Measurements from ENCODE around the gene CAPN8.
"Not testable (repeated sequence)": the region's sequence is repeated elsewhere in the genome, so short reads cannot be mapped to it uniquely, and the experiment has no call there.

CAPN8 gene

DNA sequence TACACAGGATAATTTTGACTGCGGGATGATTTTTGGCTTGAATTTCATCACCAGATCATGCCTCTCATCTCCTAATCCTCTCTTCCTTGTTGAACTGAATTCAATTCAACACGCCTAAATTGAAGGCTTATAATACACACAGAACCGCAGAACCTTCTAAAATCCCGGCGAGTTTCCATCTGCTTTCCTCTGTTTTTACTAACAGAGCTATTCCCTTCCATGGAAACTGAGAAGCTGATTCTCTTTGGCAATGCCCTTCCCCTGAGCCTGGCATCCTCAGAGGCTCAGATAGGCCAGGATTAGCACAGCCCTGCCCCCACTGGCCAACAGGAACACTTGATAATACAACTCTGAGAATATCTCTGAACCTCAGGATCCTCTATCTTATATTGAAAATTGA lies 130.2 kb downstream of the CAPN8 start:
- peaks cover 42 to 58% of the 10 kb centered on the region in 2 donors for H3K27me3 Mint-ChIP-seq
- ATAC-seq (replicated peaks) (no peak), DNase-seq (no peak)
- no peaks in the 10 kb centered on the region for H3K9me3 Mint-ChIP-seq
- H3K36me3 Mint-ChIP-seq (ENCODE audit: insufficient read depth): no peaks in the 10 kb centered on the region
- H3K4me3 Mint-ChIP-seq: no peak overlapping the region
- no peak overlapping the region for H3K27ac Mint-ChIP-seq
- H3K4me1 Mint-ChIP-seq (ENCODE audit: low read depth in 2 of 2): no peaks in the 10 kb centered on the region

DNA sequence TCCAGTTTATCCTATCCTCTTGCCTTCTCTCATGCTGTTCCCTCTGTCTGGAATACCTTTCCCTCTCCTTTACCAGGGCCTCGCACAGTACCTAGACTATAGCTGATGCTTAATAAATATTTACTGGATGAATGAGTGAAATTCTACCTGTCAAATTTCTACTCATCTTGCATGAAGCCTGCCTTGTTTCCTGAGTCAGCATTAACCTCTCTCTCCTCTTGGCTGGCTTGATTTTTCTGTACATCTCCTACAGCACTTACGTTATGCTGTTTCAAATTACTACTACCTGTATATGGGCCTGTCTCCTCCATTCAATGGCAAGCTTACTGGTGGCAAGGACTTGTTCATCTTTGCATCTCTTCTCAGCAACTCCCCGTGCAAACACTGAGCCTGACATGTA lies 130.8 kb downstream of the CAPN8 start:
- no peaks in the 10 kb centered on the region for H3K9me3 Mint-ChIP-seq
- peaks cover 42 to 58% of the 10 kb centered on the region in 2 donors for H3K27me3 Mint-ChIP-seq
- ATAC-seq (replicated peaks): no peak
- H3K4me1 Mint-ChIP-seq (ENCODE audit: low read depth in 2 of 2): no peaks in the 10 kb centered on the region
- H3K36me3 Mint-ChIP-seq (ENCODE audit: insufficient read depth): no peaks in the 10 kb centered on the region
- H3K4me3 Mint-ChIP-seq: no peak overlapping the region
- no peak for DNase-seq
- no peak overlapping the region for H3K27ac Mint-ChIP-seq

DNA sequence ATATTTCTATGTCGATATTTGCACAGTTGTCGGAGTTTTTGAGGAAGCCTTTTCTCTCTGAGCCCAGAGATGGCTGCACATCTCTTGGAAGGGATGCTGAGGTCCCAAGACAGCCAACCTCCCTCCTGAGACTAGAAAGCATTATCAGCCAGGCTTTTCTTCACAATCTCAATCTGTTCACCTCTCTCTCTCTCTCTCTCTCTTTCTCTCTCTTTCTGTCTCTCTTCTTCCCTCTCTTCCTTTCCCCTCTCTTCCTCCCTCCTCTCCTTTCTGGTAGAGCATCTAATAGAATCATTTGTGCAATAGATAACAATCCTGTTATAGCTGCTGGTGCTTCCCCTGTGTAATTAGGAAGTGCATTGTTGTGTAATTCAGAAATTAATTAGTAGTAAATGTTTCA lies 131.8 kb downstream of the CAPN8 start:
- no peaks in the 10 kb centered on the region for H3K36me3 Mint-ChIP-seq (ENCODE audit: insufficient read depth)
- no peaks in the 10 kb centered on the region for H3K9me3 Mint-ChIP-seq
- no peak overlapping the region for H3K27ac Mint-ChIP-seq
- peaks cover 38 to 64% of the 10 kb centered on the region in 2 donors for H3K27me3 Mint-ChIP-seq
- ATAC-seq (replicated peaks) (no peak), DNase-seq (no peak)
- no peak overlapping the region for H3K4me3 Mint-ChIP-seq
- H3K4me1 Mint-ChIP-seq (ENCODE audit: low read depth in 2 of 2): no peaks in the 10 kb centered on the region

DNA sequence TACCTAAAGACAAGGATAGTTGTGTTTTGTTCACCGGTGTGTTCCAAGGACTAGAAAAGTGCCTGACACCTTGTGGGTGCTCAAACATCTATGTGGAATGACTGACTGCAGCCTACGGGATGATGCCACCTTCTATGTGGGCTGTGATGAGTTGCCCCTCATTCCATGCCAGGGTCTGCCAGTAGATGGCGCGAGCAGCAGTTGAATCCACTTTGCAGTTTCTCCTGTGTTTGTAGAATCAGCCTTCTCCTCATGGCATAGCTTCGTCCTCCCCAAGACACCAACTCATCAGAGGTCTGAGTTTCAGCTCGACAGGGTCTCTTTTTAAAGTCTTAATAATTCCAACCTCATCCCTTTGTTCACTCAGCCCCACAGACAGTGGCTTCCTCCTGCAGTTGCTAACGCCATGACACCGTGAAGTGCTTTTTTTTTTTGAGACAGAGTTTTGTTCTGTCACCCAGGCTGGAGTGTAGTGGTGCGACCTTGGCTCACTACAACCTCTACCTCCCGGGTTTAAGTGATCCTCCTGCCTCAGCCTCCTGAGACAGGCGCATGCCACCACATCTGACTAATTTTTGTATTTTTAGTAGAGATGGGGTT lies 133.7 kb downstream of the CAPN8 start:
- H3K27me3 Mint-ChIP-seq: peaks cover 27 to 57% of the 10 kb centered on the region in 2 donors
- no peaks in the 10 kb centered on the region for H3K9me3 Mint-ChIP-seq
- H3K36me3 Mint-ChIP-seq (ENCODE audit: insufficient read depth): no peaks in the 10 kb centered on the region
- DNase-seq (peak; percentile 18 to 22 (median 21)), ATAC-seq (replicated peaks) (peak; percentile 46)
- no peak overlapping the region for H3K27ac Mint-ChIP-seq
- no peaks in the 10 kb centered on the region for H3K4me1 Mint-ChIP-seq (ENCODE audit: low read depth in 2 of 2)
- H3K4me3 Mint-ChIP-seq: no peak overlapping the region

DNA sequence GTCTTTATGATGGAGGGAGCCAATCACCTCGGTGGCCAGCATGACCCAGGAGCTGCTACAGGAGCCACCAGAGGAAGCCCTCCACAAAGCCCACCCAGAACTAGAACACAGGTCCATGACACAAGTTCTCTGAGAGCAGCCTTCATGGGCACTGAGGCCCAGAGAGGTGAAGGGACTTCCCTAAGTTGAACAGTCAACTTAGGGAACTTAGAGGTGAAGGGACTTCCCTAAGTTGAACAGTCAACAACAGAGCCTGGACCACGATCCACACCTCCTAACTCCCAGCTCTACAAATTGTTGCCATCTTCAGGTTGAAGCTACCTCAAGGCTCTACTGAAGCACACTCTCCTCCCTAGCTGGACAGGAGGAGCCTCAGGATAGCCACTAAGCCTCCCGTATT lies 139.5 kb downstream of the CAPN8 start:
- H3K9me3 Mint-ChIP-seq: no peaks in the 10 kb centered on the region
- H3K4me1 Mint-ChIP-seq (ENCODE audit: low read depth in 2 of 2): no peaks in the 10 kb centered on the region
- ATAC-seq (replicated peaks) (no peak), DNase-seq (no peak)
- H3K27ac Mint-ChIP-seq: no peak overlapping the region
- H3K4me3 Mint-ChIP-seq: no peak overlapping the region
- H3K36me3 Mint-ChIP-seq (ENCODE audit: insufficient read depth): no peaks in the 10 kb centered on the region
- peaks cover 10 to 45% of the 10 kb centered on the region in 2 donors for H3K27me3 Mint-ChIP-seq

DNA sequence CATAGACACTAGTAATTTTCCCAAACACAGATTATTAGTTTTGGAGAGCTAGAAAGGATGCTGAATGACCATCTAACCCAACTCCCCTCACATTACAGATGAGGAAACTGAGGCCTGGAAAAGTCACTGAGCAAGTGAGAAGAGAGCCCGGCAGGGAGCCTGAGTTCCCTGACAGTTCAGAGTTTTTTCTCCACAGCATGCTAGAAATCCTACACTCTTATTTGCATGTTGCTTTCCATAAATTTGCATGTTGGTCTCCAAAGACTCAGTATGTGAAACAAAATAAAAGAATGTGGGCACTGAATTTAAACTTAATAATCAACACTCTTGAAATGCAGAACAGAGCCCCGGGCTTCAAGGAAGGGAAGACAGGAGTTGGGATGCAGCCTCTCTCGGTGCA lies 140.0 kb downstream of the CAPN8 start:
- Mint-ChIP-seq H3K4me3 (no peak overlapping the region), H3K4me1 (ENCODE audit: low read depth in 2 of 2) (no peaks in the 10 kb centered on the region), H3K27me3 (peaks cover 10 to 41% of the 10 kb centered on the region in 2 donors), H3K9me3 (no peaks in the 10 kb centered on the region), H3K27ac (no peak overlapping the region), H3K36me3 (ENCODE audit: insufficient read depth) (no peaks in the 10 kb centered on the region)
- DNase-seq (no peak), ATAC-seq (replicated peaks) (no peak)

DNA sequence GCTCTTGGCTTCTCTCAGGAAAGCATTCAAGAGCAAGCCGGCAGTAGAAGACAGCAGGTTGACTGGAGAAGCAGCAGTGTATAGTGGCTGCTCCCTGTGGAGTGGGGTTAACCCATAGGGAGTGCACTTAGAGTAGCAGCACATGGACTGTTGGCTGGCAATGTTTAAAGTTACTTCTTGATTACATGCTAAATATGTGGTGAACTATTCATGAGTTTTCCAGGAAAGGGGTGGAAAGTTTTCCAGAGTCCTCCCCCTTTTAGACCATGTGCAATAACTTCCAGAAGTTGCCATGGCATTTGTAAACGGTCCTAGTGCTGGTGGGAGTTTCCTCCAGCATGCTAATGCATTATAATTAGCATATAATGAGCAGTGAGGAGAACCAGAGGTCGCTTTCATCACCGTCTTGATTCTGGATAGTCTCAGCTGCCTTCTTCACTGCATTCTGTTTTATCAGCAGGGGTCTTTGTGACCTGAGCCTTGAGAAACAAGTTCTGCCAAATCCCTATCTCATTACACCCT lies 140.5 kb downstream of the CAPN8 start:
- Mint-ChIP-seq H3K4me1 (ENCODE audit: low read depth in 2 of 2) (no peaks in the 10 kb centered on the region), H3K36me3 (ENCODE audit: insufficient read depth) (no peaks in the 10 kb centered on the region), H3K9me3 (no peaks in the 10 kb centered on the region), H3K27ac (no peak overlapping the region), H3K27me3 (peaks cover 10 to 40% of the 10 kb centered on the region in 2 donors), H3K4me3 (no peak overlapping the region)
- ATAC-seq (replicated peaks): no peak
- DNase-seq: no peak

DNA sequence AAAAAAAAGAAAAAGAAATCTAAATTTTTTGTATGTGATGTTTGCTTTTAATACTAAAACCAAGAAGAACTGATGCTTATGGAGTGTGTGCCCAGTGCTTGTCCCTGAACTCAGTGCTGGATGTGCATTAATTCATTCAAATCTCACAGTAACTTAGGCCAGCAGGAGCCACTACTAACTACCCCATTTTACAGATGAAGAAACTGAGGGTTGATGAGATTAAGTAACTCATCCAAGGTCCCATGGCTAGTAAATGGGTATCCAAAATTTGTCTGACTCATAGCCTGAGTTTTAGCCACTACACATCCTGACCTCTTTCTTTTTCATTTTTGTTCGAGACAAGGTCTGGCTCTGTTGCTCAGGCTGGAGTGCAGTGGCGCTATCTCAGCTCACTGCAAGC lies 144.4 kb downstream of the CAPN8 start:
- Mint-ChIP-seq H3K36me3 (ENCODE audit: insufficient read depth) (no peaks in the 10 kb centered on the region), H3K4me1 (ENCODE audit: low read depth in 2 of 2) (peaks cover 0 to 6% of the 10 kb centered on the region in 2 donors), H3K9me3 (peaks cover 0 to 3% of the 10 kb centered on the region in 2 donors), H3K27me3 (peaks cover 16 to 45% of the 10 kb centered on the region in 2 donors), H3K27ac (no peak overlapping the region), H3K4me3 (no peak overlapping the region)
- DNase-seq (no peak), ATAC-seq (replicated peaks) (no peak)

DNA sequence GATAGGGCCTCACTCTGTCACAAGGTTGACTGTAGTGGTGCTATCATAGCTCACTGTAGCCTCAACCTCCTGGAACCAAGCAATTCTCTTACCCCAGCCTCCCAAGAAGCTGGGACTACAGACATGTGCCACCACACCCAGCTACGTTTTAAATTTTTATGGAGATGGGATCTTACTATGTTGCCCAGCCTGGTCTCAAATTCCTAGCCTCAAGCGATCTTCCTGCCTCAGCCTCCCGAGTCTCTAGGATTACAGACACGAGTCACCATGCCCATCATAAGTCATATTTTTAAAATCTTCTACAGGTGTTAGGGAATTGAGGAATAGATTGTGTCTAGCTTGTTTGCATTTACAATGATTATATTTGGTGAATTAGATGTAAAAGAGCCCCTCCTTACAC lies 145.3 kb downstream of the CAPN8 start:
- Mint-ChIP-seq H3K36me3 (ENCODE audit: insufficient read depth) (no peaks in the 10 kb centered on the region), H3K4me3 (no peak overlapping the region), H3K9me3 (peaks cover 0 to 3% of the 10 kb centered on the region in 2 donors), H3K27me3 (peaks cover 24 to 54% of the 10 kb centered on the region in 2 donors), H3K27ac (no peak overlapping the region), H3K4me1 (ENCODE audit: low read depth in 2 of 2) (peaks cover 0 to 14% of the 10 kb centered on the region in 2 donors)
- ATAC-seq (replicated peaks) (no peak), DNase-seq (no peak)

DNA sequence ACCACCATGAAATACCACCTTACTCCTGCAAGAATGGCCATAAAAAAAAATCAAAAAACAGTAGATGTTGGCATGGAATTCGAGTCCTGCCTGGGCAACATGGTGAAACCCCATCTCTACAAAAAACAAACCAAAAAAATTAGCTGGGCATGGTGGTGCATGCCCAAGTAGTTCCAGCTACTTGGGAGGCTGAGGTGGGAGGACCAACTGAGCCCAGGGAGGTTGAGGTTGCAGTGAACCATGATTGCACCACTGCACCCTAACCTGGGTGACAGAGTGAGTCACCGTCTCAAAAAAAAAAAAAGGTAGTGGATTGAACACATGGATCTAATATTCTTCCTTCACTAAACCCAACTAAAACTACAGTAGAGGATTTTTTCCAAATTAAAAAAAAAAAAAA lies 146.4 kb downstream of the CAPN8 start:
- DNase-seq: no peak
- ATAC-seq (replicated peaks): no peak
- H3K36me3 Mint-ChIP-seq (ENCODE audit: insufficient read depth): no peaks in the 10 kb centered on the region
- peaks cover 0 to 25% of the 10 kb centered on the region in 2 donors for H3K4me1 Mint-ChIP-seq (ENCODE audit: low read depth in 2 of 2)
- peaks cover 24 to 54% of the 10 kb centered on the region in 2 donors for H3K27me3 Mint-ChIP-seq
- no peak overlapping the region for H3K27ac Mint-ChIP-seq
- H3K4me3 Mint-ChIP-seq: no peak overlapping the region
- peaks cover 0 to 3% of the 10 kb centered on the region in 2 donors for H3K9me3 Mint-ChIP-seq

DNA sequence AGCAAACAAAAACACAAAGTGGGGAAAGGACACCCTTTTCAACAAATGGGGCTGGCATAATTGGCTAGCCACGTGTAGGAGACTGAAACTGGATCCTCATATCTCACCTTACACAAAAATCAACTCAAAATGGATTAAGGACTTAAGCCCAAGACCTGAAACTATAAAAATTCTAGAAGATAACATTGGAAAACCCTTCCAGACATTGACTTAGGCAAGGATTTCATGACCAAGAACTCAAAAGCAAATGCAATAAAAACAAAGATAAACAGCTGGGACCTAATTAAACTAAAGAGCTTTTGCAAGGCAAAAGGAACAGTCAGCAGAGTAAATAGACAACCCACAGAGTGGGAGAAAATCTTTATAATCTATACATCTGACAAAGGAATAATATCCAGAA lies 146.9 kb downstream of the CAPN8 start:
- not testable (repeated sequence) for H3K9me3 Mint-ChIP-seq; H3K36me3 Mint-ChIP-seq (ENCODE audit: insufficient read depth); H3K27ac Mint-ChIP-seq; ATAC-seq (replicated peaks); DNase-seq; H3K4me3 Mint-ChIP-seq
- H3K4me1 Mint-ChIP-seq (ENCODE audit: low read depth in 2 of 2): peaks cover 0 to 29% of the 10 kb centered on the region in 2 donors
- H3K27me3 Mint-ChIP-seq: peaks cover 24 to 49% of the 10 kb centered on the region in 2 donors

DNA sequence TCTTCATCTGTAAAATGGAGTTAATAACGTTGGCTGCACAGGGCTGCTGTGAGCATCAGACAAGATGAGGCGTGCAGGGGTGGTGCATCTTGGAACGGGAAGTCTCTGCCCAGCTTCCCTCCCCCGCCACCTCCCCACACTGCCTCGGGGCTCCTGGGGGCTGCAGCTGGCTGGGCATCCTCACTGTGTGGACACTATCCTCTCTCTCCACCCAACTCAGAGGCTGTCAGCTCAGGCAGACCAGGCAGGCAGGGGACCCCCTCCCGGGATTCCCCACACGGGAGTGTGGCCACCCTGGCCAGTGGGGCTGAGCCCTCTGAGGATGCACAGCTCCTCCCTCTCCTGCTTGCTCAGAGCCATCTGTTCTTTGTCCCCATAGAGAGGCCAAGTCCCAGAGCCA lies 149.6 kb downstream of the CAPN8 start:
- Mint-ChIP-seq H3K4me3 (peak overlapping the region; percentile 23 to 67), H3K27me3 (peaks cover 15 to 34% of the 10 kb centered on the region in 2 donors), H3K36me3 (ENCODE audit: insufficient read depth) (peaks cover 4% of the 10 kb centered on the region), H3K4me1 (ENCODE audit: low read depth in 2 of 2) (peaks cover 0 to 29% of the 10 kb centered on the region in 2 donors), H3K9me3 (peaks cover 0 to 3% of the 10 kb centered on the region in 2 donors), H3K27ac (peak overlapping the region in 1 of 2 donors; percentile 89)
- DNase-seq: no peak
- peak; percentile 53 for ATAC-seq (replicated peaks)

DNA sequence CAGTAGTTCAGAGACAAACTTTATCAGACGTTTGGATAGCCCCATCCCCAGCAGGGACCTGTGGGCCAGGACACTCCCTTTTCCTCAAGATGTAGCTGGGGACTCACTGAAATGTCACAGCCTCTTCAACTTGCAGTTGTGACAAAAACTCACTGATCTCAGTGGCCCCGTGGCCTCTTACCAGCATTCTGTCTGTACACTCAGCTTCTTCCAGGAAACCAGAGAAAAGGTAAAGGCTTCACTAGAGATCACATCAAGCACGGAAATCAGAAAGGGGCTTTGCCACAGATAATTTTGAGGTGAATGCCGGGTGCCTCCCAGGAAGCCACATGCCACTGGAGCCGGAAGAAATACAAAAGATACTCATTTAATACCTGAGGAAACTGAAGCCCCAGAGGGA lies 150.1 kb downstream of the CAPN8 start:
- DNase-seq (peak in 2 of 3 experiments; percentile 7), ATAC-seq (replicated peaks) (peak; percentile 81)
- peak overlapping the region; percentile 23 to 67 for H3K4me3 Mint-ChIP-seq
- peaks cover 4% of the 10 kb centered on the region for H3K36me3 Mint-ChIP-seq (ENCODE audit: insufficient read depth)
- peak overlapping the region in 1 of 2 donors; percentile 89 for H3K27ac Mint-ChIP-seq
- H3K27me3 Mint-ChIP-seq: peaks cover 15 to 34% of the 10 kb centered on the region in 2 donors
- H3K4me1 Mint-ChIP-seq (ENCODE audit: low read depth in 2 of 2): peaks cover 0 to 29% of the 10 kb centered on the region in 2 donors
- peaks cover 0 to 3% of the 10 kb centered on the region in 2 donors for H3K9me3 Mint-ChIP-seq

DNA sequence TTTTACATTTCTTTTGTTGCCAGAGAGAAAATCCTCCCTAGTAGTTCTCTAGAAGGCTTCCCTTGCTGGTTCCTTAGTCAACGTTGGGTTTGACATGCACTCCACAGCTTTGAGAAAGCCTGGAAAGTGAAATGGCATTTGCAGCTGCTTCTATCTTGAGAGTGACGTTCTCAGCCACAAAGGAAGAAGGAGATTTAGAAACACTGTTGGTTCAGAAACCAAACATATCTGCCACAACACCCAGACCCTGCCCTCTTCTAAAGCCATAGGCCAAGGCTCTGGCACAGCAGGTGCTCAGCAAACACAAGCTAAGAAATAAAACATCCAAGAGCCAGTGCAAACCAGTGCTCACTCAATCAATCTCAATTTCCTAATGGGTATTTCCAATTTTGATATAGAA lies 150.9 kb downstream of the CAPN8 start:
- Mint-ChIP-seq H3K4me3 (peak overlapping the region in 1 of 2 donors; percentile 67), H3K9me3 (peaks cover 0 to 2% of the 10 kb centered on the region in 2 donors)
- DNase-seq: no peak

More for the DNA sequence above, 150.9 kb downstream of the CAPN8 start:
- peaks cover 0 to 29% of the 10 kb centered on the region in 2 donors for H3K4me1 Mint-ChIP-seq (ENCODE audit: low read depth in 2 of 2)
- H3K27me3 Mint-ChIP-seq: peaks cover 17 to 35% of the 10 kb centered on the region in 2 donors
- ATAC-seq (replicated peaks): no peak
- H3K27ac Mint-ChIP-seq: peak overlapping the region in 1 of 2 donors; percentile 89
- peaks cover 4% of the 10 kb centered on the region for H3K36me3 Mint-ChIP-seq (ENCODE audit: insufficient read depth)

All from effector memory CD8-positive, alpha-beta T cell (primary cell).